HepG2 (cell line): ENCODE measurements around the gene USF1. TPM values are rescaled to one million over a fixed set of nuclear protein-coding genes. Genes with fewer than 3 reads are reported as not detected.
A peak's percentile ranks its signal among the peaks of the same experiment; 100 is the strongest.

Source experiments
- HMGA1 ChIP-seq: sonication (generic); formaldehyde crosslinking; conservative IDR thresholded peaks from 2 replicates; pipeline ENCODE4 v1.4.0; 2020; ENCODE audit warnings: missing genetic modification reagents
- HNRNPK ChIP-seq: fragments of 200-400 bp; formaldehyde crosslinking; IDR thresholded peaks from 2 replicates; pipeline ENCODE4 v1.6.1; 2018; ENCODE audit warnings: low read length, low read depth, moderate library complexity, mild to moderate bottlenecking; ENCODE audit not compliant: poor library complexity, severe bottlenecking
- KDM2A ChIP-seq: sonication (generic); formaldehyde crosslinking; IDR thresholded peaks from 2 replicates; pipeline ENCODE4 v1.4.0; 2020; ENCODE audit warnings: low read depth, missing genetic modification reagents, borderline replicate concordance
- RFX3 ChIP-seq: IDR thresholded peaks from 2 replicates; pipeline ENCODE4 v1.6.1; 2016; ENCODE audit warnings: missing biosample characterization, missing genetic modification reagents
- TCF12 ChIP-seq, 2 experiments: fragments of 450-650 bp in 1 of 2; sonication (generic) in 1 of 2; formaldehyde crosslinking in 1 of 2; IDR thresholded peaks; 2 replicates each; pipeline versions ENCODE4 v1.6.1 to v1.8.0; 2017 to 2022; ENCODE audit warnings: antibody characterized with exemption in 1 of 2, mild to moderate bottlenecking in 1 of 2, missing genetic modification reagents in 1 of 2, moderate library complexity in 1 of 2
- polyA plus RNA-seq, 8 experiments: library from polyadenylated mRNA; depleted of rRNA in 3 of 8; stranded (reverse) in 7 of 8; unstranded in 1 of 8; fragments of >200 nt; fragmentation: Illumina TruSeq in 4 of 8; extraction: Trizol in 4 of 8; gene quantifications; 2 replicates each; pipeline versions ENCODE4 v1.2.1 to v1.2.3, GENCODE V29; 2011 to 2016; ENCODE audit warnings: low read depth in 4 of 8, missing spikeins in 1 of 8, mixed read lengths in 1 of 8; ENCODE audit not compliant: insufficient read depth in 1 of 8
- total RNA-seq, 5 experiments: library from RNA; depleted of rRNA; stranded (reverse); fragments of >200 nt; fragmentation: Illumina TruSeq; extraction: Trizol; gene quantifications; 2 replicates each; pipeline ENCODE4 v1.2.3, GENCODE V29; 2016; ENCODE audit warnings: low read depth in 1 of 5
- TF ChIP-seq, protein P1 (sequence below): sonication (generic); formaldehyde crosslinking; IDR thresholded peaks from 2 replicates; pipeline ENCODE4 v1.5.1; 2020; ENCODE audit warnings: missing genetic modification reagents, mild to moderate bottlenecking, borderline replicate concordance
- TF ChIP-seq, protein P2 (sequence below), 2 experiments: sonication (generic) in 1 of 2; formaldehyde crosslinking in 1 of 2; IDR thresholded peaks; 2 replicates each; pipeline versions ENCODE4 v1.5.1 to v1.6.1; 2011 to 2020; ENCODE audit warnings: borderline replicate concordance in 1 of 2, low read depth in 1 of 2, low read length in 1 of 2, mild to moderate bottlenecking in 1 of 2, missing genetic modification reagents in 1 of 2, moderate library complexity in 1 of 2
- TF ChIP-seq, protein P3 (sequence below): sonication (generic); formaldehyde crosslinking; IDR thresholded peaks from 2 replicates; pipeline ENCODE4 v1.4.0; 2020; ENCODE audit warnings: missing genetic modification reagents, borderline replicate concordance
- TF ChIP-seq, protein P4 (sequence below): sonication (generic); formaldehyde crosslinking; IDR thresholded peaks from 2 replicates; pipeline ENCODE4 v1.4.0; 2020; ENCODE audit warnings: missing genetic modification reagents, borderline replicate concordance
- TF ChIP-seq, protein P5 (sequence below): sonication (generic); formaldehyde crosslinking; IDR thresholded peaks from 2 replicates; pipeline ENCODE4 v1.4.0; 2020; ENCODE audit warnings: missing genetic modification reagents
- TF ChIP-seq, protein P6 (sequence below): sonication (generic); formaldehyde crosslinking; IDR thresholded peaks from 2 replicates; pipeline ENCODE4 v1.5.1; 2020; ENCODE audit warnings: mild to moderate bottlenecking, missing genetic modification reagents, moderate library complexity

Gene USF1
- total and polyA plus RNA-seq, 2 of the 13 experiments (the other 11 are each of a cell fraction or from before 2014, with no cell fraction given), result 26.9 to 39.4 TPM

GRCh38 chr1:161074676-161075368 lies 29.0 kb upstream of the USF1 start (continued):
- TF ChIP-seq HNRNPK (no peak), KDM2A (CRISPR knock-in tag) (peak; percentile 22; the same call in 1 of the 2 replicates), RFX3 (CRISPR knock-in tag) (no peak), TCF12 (IDR thresholded peaks at IDR 0.05) (no peak), TCF12 (CRISPR knock-in tag; IDR thresholded peaks at IDR 0.05) (no peak), HMGA1 (no peak)
- TF ChIP-seq, protein P1, sequence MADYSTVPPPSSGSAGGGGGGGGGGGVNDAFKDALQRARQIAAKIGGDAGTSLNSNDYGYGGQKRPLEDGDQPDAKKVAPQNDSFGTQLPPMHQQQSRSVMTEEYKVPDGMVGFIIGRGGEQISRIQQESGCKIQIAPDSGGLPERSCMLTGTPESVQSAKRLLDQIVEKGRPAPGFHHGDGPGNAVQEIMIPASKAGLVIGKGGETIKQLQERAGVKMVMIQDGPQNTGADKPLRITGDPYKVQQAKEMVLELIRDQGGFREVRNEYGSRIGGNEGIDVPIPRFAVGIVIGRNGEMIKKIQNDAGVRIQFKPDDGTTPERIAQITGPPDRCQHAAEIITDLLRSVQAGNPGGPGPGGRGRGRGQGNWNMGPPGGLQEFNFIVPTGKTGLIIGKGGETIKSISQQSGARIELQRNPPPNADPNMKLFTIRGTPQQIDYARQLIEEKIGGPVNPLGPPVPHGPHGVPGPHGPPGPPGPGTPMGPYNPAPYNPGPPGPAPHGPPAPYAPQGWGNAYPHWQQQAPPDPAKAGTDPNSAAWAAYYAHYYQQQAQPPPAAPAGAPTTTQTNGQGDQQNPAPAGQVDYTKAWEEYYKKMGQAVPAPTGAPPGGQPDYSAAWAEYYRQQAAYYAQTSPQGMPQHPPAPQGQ (CRISPR knock-in tag), result no peak
- TF ChIP-seq, protein P2, sequence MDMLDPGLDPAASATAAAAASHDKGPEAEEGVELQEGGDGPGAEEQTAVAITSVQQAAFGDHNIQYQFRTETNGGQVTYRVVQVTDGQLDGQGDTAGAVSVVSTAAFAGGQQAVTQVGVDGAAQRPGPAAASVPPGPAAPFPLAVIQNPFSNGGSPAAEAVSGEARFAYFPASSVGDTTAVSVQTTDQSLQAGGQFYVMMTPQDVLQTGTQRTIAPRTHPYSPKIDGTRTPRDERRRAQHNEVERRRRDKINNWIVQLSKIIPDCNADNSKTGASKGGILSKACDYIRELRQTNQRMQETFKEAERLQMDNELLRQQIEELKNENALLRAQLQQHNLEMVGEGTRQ (IDR thresholded peaks at IDR 0.05; ENCODE audit: low read depth, low read length), result no peak
- TF ChIP-seq, protein P2 (CRISPR knock-in tag; IDR thresholded peaks at IDR 0.05; ENCODE audit: borderline replicate concordance), result no peak
- TF ChIP-seq, protein P3, sequence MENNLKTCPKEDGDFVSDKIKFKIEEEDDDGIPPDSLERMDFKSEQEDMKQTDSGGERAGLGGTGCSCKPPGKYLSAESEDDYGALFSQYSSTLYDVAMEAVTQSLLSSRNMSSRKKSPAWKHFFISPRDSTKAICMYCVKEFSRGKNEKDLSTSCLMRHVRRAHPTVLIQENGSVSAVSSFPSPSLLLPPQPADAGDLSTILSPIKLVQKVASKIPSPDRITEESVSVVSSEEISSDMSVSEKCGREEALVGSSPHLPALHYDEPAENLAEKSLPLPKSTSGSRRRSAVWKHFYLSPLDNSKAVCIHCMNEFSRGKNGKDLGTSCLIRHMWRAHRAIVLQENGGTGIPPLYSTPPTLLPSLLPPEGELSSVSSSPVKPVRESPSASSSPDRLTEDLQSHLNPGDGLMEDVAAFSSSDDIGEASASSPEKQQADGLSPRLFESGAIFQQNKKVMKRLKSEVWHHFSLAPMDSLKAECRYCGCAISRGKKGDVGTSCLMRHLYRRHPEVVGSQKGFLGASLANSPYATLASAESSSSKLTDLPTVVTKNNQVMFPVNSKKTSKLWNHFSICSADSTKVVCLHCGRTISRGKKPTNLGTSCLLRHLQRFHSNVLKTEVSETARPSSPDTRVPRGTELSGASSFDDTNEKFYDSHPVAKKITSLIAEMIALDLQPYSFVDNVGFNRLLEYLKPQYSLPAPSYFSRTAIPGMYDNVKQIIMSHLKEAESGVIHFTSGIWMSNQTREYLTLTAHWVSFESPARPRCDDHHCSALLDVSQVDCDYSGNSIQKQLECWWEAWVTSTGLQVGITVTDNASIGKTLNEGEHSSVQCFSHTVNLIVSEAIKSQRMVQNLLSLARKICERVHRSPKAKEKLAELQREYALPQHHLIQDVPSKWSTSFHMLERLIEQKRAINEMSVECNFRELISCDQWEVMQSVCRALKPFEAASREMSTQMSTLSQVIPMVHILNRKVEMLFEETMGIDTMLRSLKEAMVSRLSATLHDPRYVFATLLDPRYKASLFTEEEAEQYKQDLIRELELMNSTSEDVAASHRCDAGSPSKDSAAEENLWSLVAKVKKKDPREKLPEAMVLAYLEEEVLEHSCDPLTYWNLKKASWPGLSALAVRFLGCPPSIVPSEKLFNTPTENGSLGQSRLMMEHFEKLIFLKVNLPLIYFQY (CRISPR knock-in tag), result no peak
- TF ChIP-seq, protein P4, sequence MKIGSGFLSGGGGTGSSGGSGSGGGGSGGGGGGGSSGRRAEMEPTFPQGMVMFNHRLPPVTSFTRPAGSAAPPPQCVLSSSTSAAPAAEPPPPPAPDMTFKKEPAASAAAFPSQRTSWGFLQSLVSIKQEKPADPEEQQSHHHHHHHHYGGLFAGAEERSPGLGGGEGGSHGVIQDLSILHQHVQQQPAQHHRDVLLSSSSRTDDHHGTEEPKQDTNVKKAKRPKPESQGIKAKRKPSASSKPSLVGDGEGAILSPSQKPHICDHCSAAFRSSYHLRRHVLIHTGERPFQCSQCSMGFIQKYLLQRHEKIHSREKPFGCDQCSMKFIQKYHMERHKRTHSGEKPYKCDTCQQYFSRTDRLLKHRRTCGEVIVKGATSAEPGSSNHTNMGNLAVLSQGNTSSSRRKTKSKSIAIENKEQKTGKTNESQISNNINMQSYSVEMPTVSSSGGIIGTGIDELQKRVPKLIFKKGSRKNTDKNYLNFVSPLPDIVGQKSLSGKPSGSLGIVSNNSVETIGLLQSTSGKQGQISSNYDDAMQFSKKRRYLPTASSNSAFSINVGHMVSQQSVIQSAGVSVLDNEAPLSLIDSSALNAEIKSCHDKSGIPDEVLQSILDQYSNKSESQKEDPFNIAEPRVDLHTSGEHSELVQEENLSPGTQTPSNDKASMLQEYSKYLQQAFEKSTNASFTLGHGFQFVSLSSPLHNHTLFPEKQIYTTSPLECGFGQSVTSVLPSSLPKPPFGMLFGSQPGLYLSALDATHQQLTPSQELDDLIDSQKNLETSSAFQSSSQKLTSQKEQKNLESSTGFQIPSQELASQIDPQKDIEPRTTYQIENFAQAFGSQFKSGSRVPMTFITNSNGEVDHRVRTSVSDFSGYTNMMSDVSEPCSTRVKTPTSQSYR (CRISPR knock-in tag), result no peak
- TF ChIP-seq, protein P5, sequence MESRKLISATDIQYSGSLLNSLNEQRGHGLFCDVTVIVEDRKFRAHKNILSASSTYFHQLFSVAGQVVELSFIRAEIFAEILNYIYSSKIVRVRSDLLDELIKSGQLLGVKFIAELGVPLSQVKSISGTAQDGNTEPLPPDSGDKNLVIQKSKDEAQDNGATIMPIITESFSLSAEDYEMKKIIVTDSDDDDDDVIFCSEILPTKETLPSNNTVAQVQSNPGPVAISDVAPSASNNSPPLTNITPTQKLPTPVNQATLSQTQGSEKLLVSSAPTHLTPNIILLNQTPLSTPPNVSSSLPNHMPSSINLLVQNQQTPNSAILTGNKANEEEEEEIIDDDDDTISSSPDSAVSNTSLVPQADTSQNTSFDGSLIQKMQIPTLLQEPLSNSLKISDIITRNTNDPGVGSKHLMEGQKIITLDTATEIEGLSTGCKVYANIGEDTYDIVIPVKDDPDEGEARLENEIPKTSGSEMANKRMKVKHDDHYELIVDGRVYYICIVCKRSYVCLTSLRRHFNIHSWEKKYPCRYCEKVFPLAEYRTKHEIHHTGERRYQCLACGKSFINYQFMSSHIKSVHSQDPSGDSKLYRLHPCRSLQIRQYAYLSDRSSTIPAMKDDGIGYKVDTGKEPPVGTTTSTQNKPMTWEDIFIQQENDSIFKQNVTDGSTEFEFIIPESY (CRISPR knock-in tag), result no peak
- TF ChIP-seq, protein P6, sequence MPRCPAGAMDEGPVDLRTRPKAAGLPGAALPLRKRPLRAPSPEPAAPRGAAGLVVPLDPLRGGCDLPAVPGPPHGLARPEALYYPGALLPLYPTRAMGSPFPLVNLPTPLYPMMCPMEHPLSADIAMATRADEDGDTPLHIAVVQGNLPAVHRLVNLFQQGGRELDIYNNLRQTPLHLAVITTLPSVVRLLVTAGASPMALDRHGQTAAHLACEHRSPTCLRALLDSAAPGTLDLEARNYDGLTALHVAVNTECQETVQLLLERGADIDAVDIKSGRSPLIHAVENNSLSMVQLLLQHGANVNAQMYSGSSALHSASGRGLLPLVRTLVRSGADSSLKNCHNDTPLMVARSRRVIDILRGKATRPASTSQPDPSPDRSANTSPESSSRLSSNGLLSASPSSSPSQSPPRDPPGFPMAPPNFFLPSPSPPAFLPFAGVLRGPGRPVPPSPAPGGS (CRISPR knock-in tag), result 0 out of 2 replicates have a peak, but pooled peaks have one; percentile 38
